Measurements from ENCODE around the gene TMEM225B.
A peak's percentile ranks its signal among the peaks of the same experiment; 100 is the strongest.
"Not testable (repeated sequence)": the region's sequence is repeated elsewhere in the genome, so short reads cannot be mapped to it uniquely, and the experiment has no call there.

TMEM225B gene

GRCh38 chr7:99624484-99624883 lies 26.4 kb downstream of the TMEM225B start:
- no peak for DNase-seq

GRCh38 chr7:99625321-99625720 lies 27.3 kb downstream of the TMEM225B start:
- no peak for DNase-seq

- no peak for DNase-seq
These were observed 27.9 kb downstream of the TMEM225B start for GRCh38 chr7:99625961-99626360.

GRCh38 chr7:99626661-99627060 lies 28.6 kb downstream of the TMEM225B start:
- DNase-seq, result no peak

GRCh38 chr7:99627513-99627912 lies 29.4 kb downstream of the TMEM225B start:
- DNase-seq, result no peak

- no peak for DNase-seq
These were observed 30.7 kb downstream of the TMEM225B start for GRCh38 chr7:99628471-99629465.

- DNase-seq, result no peak
These were observed 31.6 kb downstream of the TMEM225B start for GRCh38 chr7:99629643-99630042.

GRCh38 chr7:99631295-99632109 lies 33.4 kb downstream of the TMEM225B start:
- DNase-seq, result peak; percentile 64

GRCh38 chr7:99637414-99637813 lies 39.3 kb downstream of the TMEM225B start:
- not testable (repeated sequence) for DNase-seq

- DNase-seq, result no peak
These were observed 40.7 kb downstream of the TMEM225B start for GRCh38 chr7:99638731-99639130.

GRCh38 chr7:99639267-99639666 lies 41.2 kb downstream of the TMEM225B start:
- no peak for DNase-seq

- DNase-seq, result no peak
These were observed 44.0 kb downstream of the TMEM225B start for GRCh38 chr7:99642027-99642426.

- DNase-seq, result no peak
These were observed 45.4 kb downstream of the TMEM225B start for GRCh38 chr7:99643464-99643863.

GRCh38 chr7:99644431-99644830 lies 46.4 kb downstream of the TMEM225B start:
- no peak for DNase-seq

- no peak for DNase-seq
These were observed 47.5 kb downstream of the TMEM225B start for GRCh38 chr7:99645590-99645989.

- no peak for DNase-seq
These were observed 50.8 kb downstream of the TMEM225B start for GRCh38 chr7:99648843-99649242.

- DNase-seq, result no peak
These were observed 53.2 kb downstream of the TMEM225B start for GRCh38 chr7:99651290-99651689.

GRCh38 chr7:99652671-99653070 lies 54.6 kb downstream of the TMEM225B start:
- DNase-seq, result no peak

- not testable (repeated sequence) for DNase-seq
These were observed 55.2 kb downstream of the TMEM225B start for GRCh38 chr7:99653269-99653668.

GRCh38 chr7:99653754-99654153 lies 55.7 kb downstream of the TMEM225B start:
- DNase-seq, result no peak

GRCh38 chr7:99654626-99655025 lies 56.6 kb downstream of the TMEM225B start:
- DNase-seq, result not testable (repeated sequence)

- DNase-seq, result not testable (repeated sequence)
These were observed 59.8 kb downstream of the TMEM225B start for GRCh38 chr7:99657879-99658278.

All from DMS53 (cell line).